HEK293 (cell line): ENCODE measurements around the gene SWI5.

Experiments used
- HOXA7 ChIP-seq: sonication (generic); formaldehyde crosslinking; IDR thresholded peaks from 2 replicates; pipeline ENCODE4 v1.8.1; 2022; ENCODE audit warnings: missing genetic modification reagents, borderline replicate concordance
- HOXD13 ChIP-seq: sonication (generic); formaldehyde crosslinking; IDR thresholded peaks from 2 replicates; pipeline ENCODE4 v1.8.0; 2022; ENCODE audit warnings: missing genetic modification reagents, borderline replicate concordance
- SALL2 ChIP-seq: fragments of 450-650 bp; formaldehyde crosslinking; IDR thresholded peaks from 2 replicates; pipeline ENCODE4 v1.5.0; 2017; ENCODE audit warnings: missing biosample characterization, mild to moderate bottlenecking, missing genetic modification characterization, borderline replicate concordance
- SCRT2 ChIP-seq: fragments of 450-650 bp; formaldehyde crosslinking; IDR thresholded peaks from 2 replicates; pipeline ENCODE4 v1.5.1; 2016; ENCODE audit warnings: missing biosample characterization, missing genetic modification characterization
- ZFP41 ChIP-seq: fragments of 450-650 bp; formaldehyde crosslinking; IDR thresholded peaks from 2 replicates; pipeline ENCODE4 v1.5.1; 2016; ENCODE audit warnings: missing biosample characterization, missing genetic modification characterization, borderline replicate concordance
- ZIC2 ChIP-seq: fragments of 450-650 bp; formaldehyde crosslinking; IDR thresholded peaks from 2 replicates; pipeline ENCODE4 v1.5.1; 2016; ENCODE audit warnings: missing biosample characterization, missing genetic modification characterization
- ZNF121 ChIP-seq: fragments of 450-650 bp; formaldehyde crosslinking; IDR thresholded peaks from 2 replicates; pipeline ENCODE4 v1.5.1; 2016; ENCODE audit warnings: missing biosample characterization, missing genetic modification characterization
- ZNF138 ChIP-seq: fragments of 450-650 bp; formaldehyde crosslinking; IDR thresholded peaks from 2 replicates; pipeline ENCODE4 v1.5.1; 2016; ENCODE audit warnings: missing biosample characterization, missing genetic modification characterization, borderline replicate concordance
- ZNF324 ChIP-seq: fragments of 450-650 bp; formaldehyde crosslinking; IDR thresholded peaks from 2 replicates; pipeline ENCODE4 v1.5.1; 2016; ENCODE audit warnings: missing biosample characterization, missing genetic modification characterization
- ZNF610 ChIP-seq: fragments of 450-650 bp; formaldehyde crosslinking; IDR thresholded peaks from 2 replicates; pipeline ENCODE4 v1.5.1; 2016; ENCODE audit warnings: missing biosample characterization, missing genetic modification characterization, borderline replicate concordance
- ZNF629 ChIP-seq: fragments of 450-650 bp; formaldehyde crosslinking; IDR thresholded peaks from 2 replicates; pipeline ENCODE4 v1.5.1; 2017; ENCODE audit warnings: missing biosample characterization, missing genetic modification characterization
- ZNF664 ChIP-seq: fragments of 450-650 bp; formaldehyde crosslinking; IDR thresholded peaks from 2 replicates; pipeline ENCODE4 v1.5.1; 2016; ENCODE audit warnings: missing biosample characterization, missing genetic modification characterization
- ZNF701 ChIP-seq: fragments of 450-650 bp; formaldehyde crosslinking; IDR thresholded peaks from 2 replicates; pipeline ENCODE4 v1.5.1; 2016; ENCODE audit warnings: missing biosample characterization, missing genetic modification characterization
- ZNF747 ChIP-seq: fragments of 450-650 bp; formaldehyde crosslinking; IDR thresholded peaks from 2 replicates; pipeline ENCODE4 v1.5.1; 2016; ENCODE audit warnings: missing biosample characterization, missing genetic modification characterization
- ZNF76 ChIP-seq: fragments of 450-650 bp; formaldehyde crosslinking; IDR thresholded peaks from 2 replicates; pipeline ENCODE4; 2016; ENCODE audit warnings: low read depth, missing biosample characterization, missing genetic modification characterization, borderline replicate concordance
- ZNF791 ChIP-seq: fragments of 450-650 bp; formaldehyde crosslinking; IDR thresholded peaks from 2 replicates; pipeline ENCODE4 v1.5.1; 2016; ENCODE audit warnings: missing biosample characterization, missing genetic modification characterization
- ZNF843 ChIP-seq: fragments of 450-650 bp; formaldehyde crosslinking; IDR thresholded peaks from 2 replicates; pipeline ENCODE4 v1.5.1; 2016; ENCODE audit warnings: missing biosample characterization, missing genetic modification characterization
- TF ChIP-seq, protein P1 (sequence below): fragments of 450-650 bp; formaldehyde crosslinking; IDR thresholded peaks from 2 replicates; pipeline ENCODE4 v1.5.1; 2016; ENCODE audit warnings: missing biosample characterization, missing genetic modification characterization
- TF ChIP-seq, protein P2 (sequence below): fragments of 450-650 bp; formaldehyde crosslinking; IDR thresholded peaks from 2 replicates; pipeline ENCODE4 v1.5.1; 2016; ENCODE audit warnings: missing biosample characterization, missing genetic modification characterization
- TF ChIP-seq, protein P3 (sequence below): fragments of 450-650 bp; formaldehyde crosslinking; IDR thresholded peaks from 2 replicates; pipeline ENCODE4 v1.5.1; 2017; ENCODE audit warnings: missing biosample characterization, mild to moderate bottlenecking, missing genetic modification characterization, moderate library complexity
- TF ChIP-seq, protein P4 (sequence below): fragments of 450-650 bp; formaldehyde crosslinking; IDR thresholded peaks from 2 replicates; pipeline ENCODE4 v1.5.1; 2016; ENCODE audit warnings: missing biosample characterization, missing genetic modification characterization
- TF ChIP-seq, protein P5 (sequence below): fragments of 450-650 bp; formaldehyde crosslinking; IDR thresholded peaks from 2 replicates; pipeline ENCODE4 v1.5.1; 2016; ENCODE audit warnings: missing biosample characterization, missing genetic modification characterization
- TF ChIP-seq, protein P6 (sequence below): fragments of 450-650 bp; formaldehyde crosslinking; optimal IDR thresholded peaks from 2 replicates; pipeline ENCODE3; 2016; ENCODE audit warnings: missing biosample characterization, mild to moderate bottlenecking, missing genetic modification characterization
- TF ChIP-seq, protein P7 (sequence below): fragments of 450-650 bp; formaldehyde crosslinking; conservative IDR thresholded peaks from 2 replicates; pipeline ENCODE4 v1.5.1; 2016; ENCODE audit warnings: low read depth, missing biosample characterization, missing genetic modification characterization

The SWI5 gene

DNA sequence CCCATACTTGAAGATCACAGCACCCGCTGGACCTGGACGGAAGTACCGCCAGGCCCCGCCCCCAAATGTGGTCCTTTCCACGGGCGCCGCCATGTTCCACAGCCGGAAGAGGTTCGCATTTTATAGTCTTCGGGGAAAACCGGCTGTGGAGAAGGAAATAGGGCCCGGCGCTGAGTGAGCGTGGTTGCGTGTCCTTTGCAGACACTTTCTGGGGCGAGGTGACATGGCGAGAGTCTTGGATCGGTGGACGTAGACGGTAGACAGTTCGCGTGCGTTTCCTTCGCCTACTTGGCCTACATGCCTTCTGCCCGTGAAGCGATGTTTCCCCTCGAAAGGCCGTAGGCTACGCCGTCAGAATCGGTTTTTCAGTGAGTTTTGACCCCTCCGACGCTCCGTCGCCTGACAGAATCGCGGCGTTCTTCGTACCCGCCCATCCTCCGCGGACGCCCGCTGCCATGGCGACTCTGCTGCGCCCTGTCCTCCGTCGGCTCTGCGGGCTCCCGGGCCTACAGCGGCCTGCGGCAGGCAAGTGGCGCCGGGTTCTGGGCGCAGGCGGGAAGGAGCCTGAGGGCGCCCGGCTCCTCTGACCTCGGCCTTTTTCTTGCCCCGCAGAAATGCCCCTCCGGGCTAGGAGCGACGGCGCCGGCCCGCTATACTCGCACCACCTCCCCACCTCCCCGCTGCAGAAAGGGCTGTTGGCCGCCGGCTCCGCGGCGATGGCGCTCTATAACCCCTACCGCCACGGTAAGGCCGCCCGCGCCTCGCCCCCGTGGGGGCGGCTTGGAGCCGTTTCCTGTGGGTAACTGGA, 46.5 kb downstream of the SWI5 start, which contains the start of the genes COQ4 and TRUB2 (continued):
- TF ChIP-seq, protein P1, sequence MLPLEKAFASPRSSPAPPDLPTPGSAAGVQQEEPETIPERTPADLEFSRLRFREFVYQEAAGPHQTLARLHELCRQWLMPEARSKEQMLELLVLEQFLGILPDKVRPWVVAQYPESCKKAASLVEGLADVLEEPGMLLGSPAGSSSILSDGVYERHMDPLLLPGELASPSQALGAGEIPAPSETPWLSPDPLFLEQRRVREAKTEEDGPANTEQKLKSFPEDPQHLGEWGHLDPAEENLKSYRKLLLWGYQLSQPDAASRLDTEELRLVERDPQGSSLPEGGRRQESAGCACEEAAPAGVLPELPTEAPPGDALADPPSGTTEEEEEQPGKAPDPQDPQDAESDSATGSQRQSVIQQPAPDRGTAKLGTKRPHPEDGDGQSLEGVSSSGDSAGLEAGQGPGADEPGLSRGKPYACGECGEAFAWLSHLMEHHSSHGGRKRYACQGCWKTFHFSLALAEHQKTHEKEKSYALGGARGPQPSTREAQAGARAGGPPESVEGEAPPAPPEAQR = peak; percentile 37; the same call in 1 of the 2 replicates
- peak; percentile 55 for TF ChIP-seq SCRT2 (tag by site-specific recombination)
- TF ChIP-seq, protein P2, sequence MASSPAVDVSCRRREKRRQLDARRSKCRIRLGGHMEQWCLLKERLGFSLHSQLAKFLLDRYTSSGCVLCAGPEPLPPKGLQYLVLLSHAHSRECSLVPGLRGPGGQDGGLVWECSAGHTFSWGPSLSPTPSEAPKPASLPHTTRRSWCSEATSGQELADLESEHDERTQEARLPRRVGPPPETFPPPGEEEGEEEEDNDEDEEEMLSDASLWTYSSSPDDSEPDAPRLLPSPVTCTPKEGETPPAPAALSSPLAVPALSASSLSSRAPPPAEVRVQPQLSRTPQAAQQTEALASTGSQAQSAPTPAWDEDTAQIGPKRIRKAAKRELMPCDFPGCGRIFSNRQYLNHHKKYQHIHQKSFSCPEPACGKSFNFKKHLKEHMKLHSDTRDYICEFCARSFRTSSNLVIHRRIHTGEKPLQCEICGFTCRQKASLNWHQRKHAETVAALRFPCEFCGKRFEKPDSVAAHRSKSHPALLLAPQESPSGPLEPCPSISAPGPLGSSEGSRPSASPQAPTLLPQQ = peak; percentile 96
- TF ChIP-seq ZNF701 (tag by site-specific recombination) = no peak
- no peak for TF ChIP-seq ZNF747 (tag by site-specific recombination)
- TF ChIP-seq ZNF138 (tag by site-specific recombination) = no peak
- peak; percentile 77; the same call in 1 of the 2 replicates for TF ChIP-seq ZNF76 (tag by site-specific recombination)
- TF ChIP-seq ZNF664 = peak; percentile 29; the same call in 1 of the 2 replicates
- TF ChIP-seq, protein P3, sequence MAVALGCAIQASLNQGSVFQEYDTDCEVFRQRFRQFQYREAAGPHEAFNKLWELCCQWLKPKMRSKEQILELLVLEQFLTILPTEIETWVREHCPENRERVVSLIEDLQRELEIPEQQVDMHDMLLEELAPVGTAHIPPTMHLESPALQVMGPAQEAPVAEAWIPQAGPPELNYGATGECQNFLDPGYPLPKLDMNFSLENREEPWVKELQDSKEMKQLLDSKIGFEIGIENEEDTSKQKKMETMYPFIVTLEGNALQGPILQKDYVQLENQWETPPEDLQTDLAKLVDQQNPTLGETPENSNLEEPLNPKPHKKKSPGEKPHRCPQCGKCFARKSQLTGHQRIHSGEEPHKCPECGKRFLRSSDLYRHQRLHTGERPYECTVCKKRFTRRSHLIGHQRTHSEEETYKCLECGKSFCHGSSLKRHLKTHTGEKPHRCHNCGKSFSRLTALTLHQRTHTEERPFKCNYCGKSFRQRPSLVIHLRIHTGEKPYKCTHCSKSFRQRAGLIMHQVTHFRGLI (tag by site-specific recombination) = no peak; the same call in 1 of the 2 replicates
- TF ChIP-seq ZFP41 (tag by site-specific recombination) = no peak
- peak; percentile 91 for TF ChIP-seq ZNF629 (tag by site-specific recombination)
- peak; percentile 69 for TF ChIP-seq ZNF610
- no peak; the same call in 1 of the 2 replicates for TF ChIP-seq ZIC2 (tag by site-specific recombination)
- peak; percentile 89 for TF ChIP-seq ZNF324 (tag by site-specific recombination)
- peak; percentile 70; the same call in 1 of the 2 replicates for TF ChIP-seq ZNF121 (tag by site-specific recombination)
- TF ChIP-seq, protein P4, sequence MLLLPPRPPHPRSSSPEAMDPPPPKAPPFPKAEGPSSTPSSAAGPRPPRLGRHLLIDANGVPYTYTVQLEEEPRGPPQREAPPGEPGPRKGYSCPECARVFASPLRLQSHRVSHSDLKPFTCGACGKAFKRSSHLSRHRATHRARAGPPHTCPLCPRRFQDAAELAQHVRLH (tag by site-specific recombination) = peak; percentile 73; the same call in 1 of the 2 replicates
- TF ChIP-seq, protein P5, sequence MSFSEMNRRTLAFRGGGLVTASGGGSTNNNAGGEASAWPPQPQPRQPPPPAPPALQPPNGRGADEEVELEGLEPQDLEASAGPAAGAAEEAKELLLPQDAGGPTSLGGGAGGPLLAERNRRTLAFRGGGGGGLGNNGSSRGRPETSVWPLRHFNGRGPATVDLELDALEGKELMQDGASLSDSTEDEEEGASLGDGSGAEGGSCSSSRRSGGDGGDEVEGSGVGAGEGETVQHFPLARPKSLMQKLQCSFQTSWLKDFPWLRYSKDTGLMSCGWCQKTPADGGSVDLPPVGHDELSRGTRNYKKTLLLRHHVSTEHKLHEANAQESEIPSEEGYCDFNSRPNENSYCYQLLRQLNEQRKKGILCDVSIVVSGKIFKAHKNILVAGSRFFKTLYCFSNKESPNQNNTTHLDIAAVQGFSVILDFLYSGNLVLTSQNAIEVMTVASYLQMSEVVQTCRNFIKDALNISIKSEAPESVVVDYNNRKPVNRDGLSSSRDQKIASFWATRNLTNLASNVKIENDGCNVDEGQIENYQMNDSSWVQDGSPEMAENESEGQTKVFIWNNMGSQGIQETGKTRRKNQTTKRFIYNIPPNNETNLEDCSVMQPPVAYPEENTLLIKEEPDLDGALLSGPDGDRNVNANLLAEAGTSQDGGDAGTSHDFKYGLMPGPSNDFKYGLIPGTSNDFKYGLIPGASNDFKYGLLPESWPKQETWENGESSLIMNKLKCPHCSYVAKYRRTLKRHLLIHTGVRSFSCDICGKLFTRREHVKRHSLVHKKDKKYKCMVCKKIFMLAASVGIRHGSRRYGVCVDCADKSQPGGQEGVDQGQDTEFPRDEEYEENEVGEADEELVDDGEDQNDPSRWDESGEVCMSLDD = peak; percentile 66; the same call in 1 of the 2 replicates
- TF ChIP-seq, protein P6, sequence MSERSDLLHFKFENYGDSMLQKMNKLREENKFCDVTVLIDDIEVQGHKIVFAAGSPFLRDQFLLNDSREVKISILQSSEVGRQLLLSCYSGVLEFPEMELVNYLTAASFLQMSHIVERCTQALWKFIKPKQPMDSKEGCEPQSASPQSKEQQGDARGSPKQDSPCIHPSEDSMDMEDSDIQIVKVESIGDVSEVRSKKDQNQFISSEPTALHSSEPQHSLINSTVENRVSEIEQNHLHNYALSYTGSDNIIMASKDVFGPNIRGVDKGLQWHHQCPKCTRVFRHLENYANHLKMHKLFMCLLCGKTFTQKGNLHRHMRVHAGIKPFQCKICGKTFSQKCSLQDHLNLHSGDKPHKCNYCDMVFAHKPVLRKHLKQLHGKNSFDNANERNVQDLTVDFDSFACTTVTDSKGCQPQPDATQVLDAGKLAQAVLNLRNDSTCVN = peak; percentile 75
- TF ChIP-seq HOXA7 (CRISPR knock-in tag) = no peak
- TF ChIP-seq ZNF843 (tag by site-specific recombination) = peak; percentile 76
- TF ChIP-seq SALL2 (tag by site-specific recombination) = no peak
- TF ChIP-seq HOXD13 (CRISPR knock-in tag) = 0 out of 2 replicates have a peak, but pooled peaks have one; percentile 43
- TF ChIP-seq, protein P7, sequence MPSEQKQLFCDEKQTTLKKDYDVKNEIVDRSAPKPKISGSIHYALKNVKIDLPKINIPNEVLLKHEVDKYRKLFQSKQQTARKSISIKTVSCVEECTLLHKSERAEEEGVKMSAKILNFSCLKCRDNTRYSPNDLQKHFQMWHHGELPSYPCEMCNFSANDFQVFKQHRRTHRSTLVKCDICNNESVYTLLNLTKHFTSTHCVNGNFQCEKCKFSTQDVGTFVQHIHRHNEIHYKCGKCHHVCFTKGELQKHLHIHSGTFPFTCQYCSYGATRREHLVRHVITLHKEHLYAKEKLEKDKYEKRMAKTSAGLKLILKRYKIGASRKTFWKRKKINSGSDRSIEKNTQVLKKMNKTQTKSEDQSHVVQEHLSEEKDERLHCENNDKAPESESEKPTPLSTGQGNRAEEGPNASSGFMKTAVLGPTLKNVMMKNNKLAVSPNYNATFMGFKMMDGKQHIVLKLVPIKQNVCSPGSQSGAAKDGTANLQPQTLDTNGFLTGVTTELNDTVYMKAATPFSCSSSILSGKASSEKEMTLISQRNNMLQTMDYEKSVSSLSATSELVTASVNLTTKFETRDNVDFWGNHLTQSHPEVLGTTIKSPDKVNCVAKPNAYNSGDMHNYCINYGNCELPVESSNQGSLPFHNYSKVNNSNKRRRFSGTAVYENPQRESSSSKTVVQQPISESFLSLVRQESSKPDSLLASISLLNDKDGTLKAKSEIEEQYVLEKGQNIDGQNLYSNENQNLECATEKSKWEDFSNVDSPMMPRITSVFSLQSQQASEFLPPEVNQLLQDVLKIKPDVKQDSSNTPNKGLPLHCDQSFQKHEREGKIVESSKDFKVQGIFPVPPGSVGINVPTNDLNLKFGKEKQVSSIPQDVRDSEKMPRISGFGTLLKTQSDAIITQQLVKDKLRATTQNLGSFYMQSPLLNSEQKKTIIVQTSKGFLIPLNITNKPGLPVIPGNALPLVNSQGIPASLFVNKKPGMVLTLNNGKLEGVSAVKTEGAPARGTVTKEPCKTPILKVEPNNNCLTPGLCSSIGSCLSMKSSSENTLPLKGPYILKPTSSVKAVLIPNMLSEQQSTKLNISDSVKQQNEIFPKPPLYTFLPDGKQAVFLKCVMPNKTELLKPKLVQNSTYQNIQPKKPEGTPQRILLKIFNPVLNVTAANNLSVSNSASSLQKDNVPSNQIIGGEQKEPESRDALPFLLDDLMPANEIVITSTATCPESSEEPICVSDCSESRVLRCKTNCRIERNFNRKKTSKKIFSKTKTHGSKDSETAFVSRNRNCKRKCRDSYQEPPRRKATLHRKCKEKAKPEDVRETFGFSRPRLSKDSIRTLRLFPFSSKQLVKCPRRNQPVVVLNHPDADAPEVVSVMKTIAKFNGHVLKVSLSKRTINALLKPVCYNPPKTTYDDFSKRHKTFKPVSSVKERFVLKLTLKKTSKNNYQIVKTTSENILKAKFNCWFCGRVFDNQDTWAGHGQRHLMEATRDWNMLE = peak; percentile 92
- TF ChIP-seq ZNF791 (tag by site-specific recombination) = no peak
